Spleen (tissue), 11 donors: ENCODE measurements around the gene BPGM. TPM values are rescaled to one million over a fixed set of nuclear protein-coding genes. Genes with fewer than 3 reads are reported as not detected.

Experiments
- DNase-seq: peaks from one replicate; pipeline ENCODE4 v3.0.0-alpha.2; 2020
- H3K27ac ChIP-seq, 8 donors: fragments of 200-600 bp; sonication (generic) in 7 of 8; 1 replicate in 4 of 8; 2 replicates in 4 of 8; pipeline versions ENCODE4 v1.5.0 to v1.8.0; 2016 to 2021; ENCODE audit warnings: inconsistent platforms in 4 of 8, mild to moderate bottlenecking in 4 of 8, moderate library complexity in 1 of 8
- H3K27me3 ChIP-seq, 7 donors: fragments of 200-600 bp; sonication (generic) in 6 of 7; replicated peaks in 1 of 7; 1 replicate in 4 of 7; 2 replicates in 3 of 7; pipeline versions ENCODE4 v1.5.0 to v1.8.0; 2016 to 2021; ENCODE audit warnings: inconsistent platforms in 3 of 7, mild to moderate bottlenecking in 1 of 7
- H3K36me3 ChIP-seq, 6 donors: fragments of 200-600 bp; sonication (generic) in 5 of 6; 1 replicate in 4 of 6; 2 replicates in 2 of 6; pipeline versions ENCODE4 v1.5.0 to v1.8.0; 2016 to 2021; ENCODE audit warnings: inconsistent platforms in 2 of 6
- H3K4me1 ChIP-seq, 6 donors: fragments of 200-600 bp; sonication (generic) in 5 of 6; 1 replicate in 3 of 6; 2 replicates in 3 of 6; pipeline versions ENCODE4 v1.5.0 to v1.8.0; 2016 to 2021; ENCODE audit warnings: inconsistent platforms in 3 of 6
- H3K4me3 ChIP-seq, 8 donors: fragments of 200-600 bp; sonication (generic) in 7 of 8; 1 replicate in 4 of 8; 2 replicates in 4 of 8; pipeline versions ENCODE4 v1.5.0 to v1.8.0; 2016 to 2021; ENCODE audit warnings: inconsistent platforms in 4 of 8, mild to moderate bottlenecking in 4 of 8, moderate library complexity in 2 of 8
- H3K9me3 ChIP-seq, 8 donors: fragments of 200-600 bp; sonication (generic) in 7 of 8; 1 replicate in 4 of 8; 2 replicates in 4 of 8; pipeline versions ENCODE4 v1.5.0 to v1.8.0; 2016 to 2021; ENCODE audit warnings: inconsistent platforms in 4 of 8
- CTCF ChIP-seq, 11 experiments: fragments of 200-600 bp in 7 of 11; fragments of 450-650 bp in 4 of 11; sonication (generic) in 4 of 11; IDR thresholded peaks in 8 of 11; conservative IDR thresholded peaks in 3 of 11; 1 replicate in 7 of 11; 2 replicates in 4 of 11; pipeline versions ENCODE4 v1.4.0 to v1.8.0; 2016 to 2021; ENCODE audit warnings: antibody characterized with exemption in 11 of 11, inconsistent platforms in 4 of 11, mild to moderate bottlenecking in 1 of 11
- POLR2A ChIP-seq, 3 donors: fragments of 450-650 bp; IDR thresholded peaks; one replicate each; pipeline ENCODE4 v1.5.1; 2017; ENCODE audit warnings: antibody characterized with exemption in 3 of 3, mild to moderate bottlenecking in 1 of 3
- POLR2AphosphoS5 ChIP-seq, 3 donors: sonication (generic); formaldehyde crosslinking; IDR thresholded peaks; one replicate each; pipeline ENCODE4 v1.5.1; 2017; ENCODE audit warnings: antibody characterized with exemption in 3 of 3
- WGBS, 5 donors: extraction: QIAGEN DNeasy Blood & Tissue Kit in 3 of 5; methylation state at CpG; one replicate each; pipeline versions ENCODE4 v1.1.5 to v1.1.7; 2013 to 2018; 5-methylcytosine and 5-hydroxymethylcytosine counted together
- intact Hi-C: fragments of 100-400 bp; cut with DNase I; formaldehyde crosslinking; loops from one replicate; pipeline ENCODE4 v1.15.0; 2023; ENCODE audit warnings: low total_unique reads
- polyA plus RNA-seq, 3 donors: library from polyadenylated mRNA; stranded (reverse); fragments of 200-250 nt; gene quantifications; one replicate each; pipeline ENCODE4 v1.2.1, GENCODE V29; 2013
- total RNA-seq, 7 donors: library from RNA; depleted of rRNA in 3 of 7; stranded (reverse); fragments of >200 nt in 3 of 7; fragmentation: NEBNext Ultra II Directional in 4 of 7; extraction: Animal tissue kit (Norgen Biotek cat#: 25700) in 4 of 7; gene quantifications; one replicate each; pipeline versions ENCODE4 v1.1.0 to v1.2.1, GENCODE V29; 2016 to 2021
- donor health status: healthy with polysubstance abuse.
- donor health status: DM: no; HTN: no; CAD: no; lungs with moderate emphysema.
- donor health status: DM: no; HTN: no; CAD: no.
- donor health status: Bipolar disorder and iron deficiency.
- donor health status: healthy.
- donor health status: DM: no; HTN: no; CAD: no.
- donor health status: DM: yes; HTN: yes; CAD: no.

Gene BPGM
- total and polyA plus RNA-seq, 10 donors: 10.6 to 64.4 (median 14.4) TPM

- Histone ChIP-seq H3K4me3 (no peak overlapping the region), H3K4me1 (peaks cover 0 to under 1% (median 0%) of the 10 kb centered on the region in 6 donors), H3K27me3 (no peaks in the 10 kb centered on the region), H3K9me3 (no peaks in the 10 kb centered on the region), H3K36me3 (no peaks in the 10 kb centered on the region), H3K27ac (peak overlapping the region in 4 of 8 donors; percentile 50 to 82 (median 70))
- peak in 7 of 11 experiments; percentile 19 to 37 (median 27) for TF ChIP-seq CTCF (IDR thresholded peaks at IDR 0.05 in 8 of 11, conservative IDR thresholded peaks at IDR 0.05 in 3 of 11)
- TF ChIP-seq POLR2A (IDR thresholded peaks at IDR 0.05): no peak
- WGBS, 5 donors: 80 to 94% (median 85%) methylated on average over 2 of the region's 2 CpGs
- DNase-seq: no peak
- intact Hi-C loops: no loop called here
Observed at GRCh38 chr7:134701272-134701671, 54.6 kb downstream of the BPGM start.

GRCh38 chr7:134702366-134703240 is 56.0 kb downstream of the BPGM start:
- no peaks in the 10 kb centered on the region for H3K36me3 ChIP-seq
- H3K27ac ChIP-seq: peak overlapping the region; percentile 19 to 82 (median 58)
- no peaks in the 10 kb centered on the region for H3K4me1 ChIP-seq
- TF ChIP-seq POLR2AphosphoS5 (IDR thresholded peaks at IDR 0.05) (no peak), CTCF (IDR thresholded peaks at IDR 0.05 in 8 of 11, conservative IDR thresholded peaks at IDR 0.05 in 3 of 11) (no peak), POLR2A (IDR thresholded peaks at IDR 0.05) (no peak)
- no peak overlapping the region for H3K4me3 ChIP-seq
- intact Hi-C loops: no loop called here
- no peak for DNase-seq
- no peaks in the 10 kb centered on the region for H3K27me3 ChIP-seq
- 63 to 77% (median 68%) methylated on average over 10 of the region's 10 CpGs for WGBS, 5 donors
- H3K9me3 ChIP-seq: no peaks in the 10 kb centered on the region

GRCh38 chr7:134703241-134703594 is 56.6 kb downstream of the BPGM start:
- H3K9me3 ChIP-seq: no peaks in the 10 kb centered on the region
- intact Hi-C loops: no loop called here
- no peak overlapping the region for H3K4me3 ChIP-seq
- no peaks in the 10 kb centered on the region for H3K27me3 ChIP-seq
- no peaks in the 10 kb centered on the region for H3K4me1 ChIP-seq
- no peak for TF ChIP-seq POLR2A (IDR thresholded peaks at IDR 0.05)
- TF ChIP-seq POLR2AphosphoS5 (IDR thresholded peaks at IDR 0.05): no peak
- TF ChIP-seq CTCF (IDR thresholded peaks at IDR 0.05 in 8 of 11, conservative IDR thresholded peaks at IDR 0.05 in 3 of 11): no peak
- 68 to 86% (median 85%) methylated on average over 2 of the region's 2 CpGs for WGBS, 5 donors
- peak overlapping the region in 7 of 8 donors; percentile 48 to 82 (median 65) for H3K27ac ChIP-seq
- no peaks in the 10 kb centered on the region for H3K36me3 ChIP-seq
- no peak for DNase-seq

- TF ChIP-seq POLR2AphosphoS5 (IDR thresholded peaks at IDR 0.05) (peak in 1 of 3 donors; percentile 75), CTCF (IDR thresholded peaks at IDR 0.05 in 8 of 11, conservative IDR thresholded peaks at IDR 0.05 in 3 of 11) (no peak)
- peak overlapping the region in 7 of 8 donors; percentile 48 to 82 (median 69) for H3K27ac ChIP-seq
- no peaks in the 10 kb centered on the region for H3K9me3 ChIP-seq
- DNase-seq: no peak
- WGBS, 5 donors: 63 to 82% (median 76%) methylated on average over 6 of the region's 6 CpGs
- no peaks in the 10 kb centered on the region for H3K36me3 ChIP-seq
- H3K4me3 ChIP-seq: no peak overlapping the region
- intact Hi-C loops: no loop called here
- H3K27me3 ChIP-seq: no peaks in the 10 kb centered on the region
- no peaks in the 10 kb centered on the region for H3K4me1 ChIP-seq
Observed at GRCh38 chr7:134703782-134704181, 57.1 kb downstream of the BPGM start.
